Pulmonary artery endothelial cell (primary cell): Measurements from ENCODE around the gene BAG1. TPM values are rescaled to one million over a fixed set of nuclear protein-coding genes. Genes with fewer than 3 reads are reported as not detected.

Experiments
- DNase-seq: peaks from one replicate; pipeline ENCODE4 v3.0.0-alpha.2; 2011; ENCODE audit warnings: low read depth, low spot score
- total RNA-seq: library from RNA; depleted of rRNA; stranded (reverse); fragments of >200 nt; gene quantifications from 2 replicates; pipeline ENCODE4 v1.2.3, GENCODE V29; 2014

BAG1 gene
- total RNA-seq, 1 donor from 2014 or later, result 45.1 TPM

DNA sequence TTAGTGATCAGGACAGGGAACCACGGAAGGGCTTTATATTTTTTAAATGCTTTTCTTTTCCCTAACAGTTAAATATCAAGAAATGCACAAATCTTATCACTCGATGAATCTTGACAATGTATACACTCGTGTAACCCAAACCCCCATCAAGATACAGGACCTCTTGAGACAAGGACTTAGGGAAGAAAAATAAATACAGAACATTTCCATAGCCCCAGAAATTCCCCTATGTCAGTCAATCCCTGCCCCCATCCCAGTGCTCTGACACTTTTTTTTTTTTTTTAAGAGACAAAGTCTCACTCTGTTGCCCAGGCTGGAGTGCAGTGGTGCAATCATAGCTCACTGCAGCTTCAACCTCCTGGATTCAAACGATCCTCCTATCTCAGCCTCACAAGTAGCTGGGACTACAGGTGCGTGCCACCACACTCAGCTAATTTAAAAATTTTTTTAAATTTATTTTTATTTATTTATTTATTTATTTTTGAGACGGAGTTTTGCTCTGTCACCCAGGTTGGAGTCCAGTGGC lies 21.8 kb downstream of the BAG1 start:
- DNase-seq, result no peak

DNA sequence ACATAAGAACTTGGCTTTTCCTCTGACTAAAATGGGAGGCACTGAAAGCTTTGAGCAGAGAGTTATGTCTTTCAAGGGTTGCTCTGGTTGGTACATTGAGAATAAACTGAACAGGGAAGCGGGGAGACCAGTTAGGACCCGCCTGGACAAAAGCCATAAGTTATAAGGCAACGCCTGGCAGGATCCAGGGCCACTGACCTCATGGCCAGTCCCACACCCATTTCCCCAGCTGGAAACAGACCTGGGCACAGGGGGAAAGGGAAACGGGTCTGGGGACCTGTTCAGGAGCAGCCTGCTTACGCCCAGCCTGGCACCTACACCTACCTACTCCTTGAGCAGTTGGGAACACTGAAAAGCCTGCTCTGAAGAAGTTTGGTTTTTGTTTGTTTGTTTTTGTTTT lies 23.2 kb downstream of the BAG1 start:
- no peak for DNase-seq

DNA sequence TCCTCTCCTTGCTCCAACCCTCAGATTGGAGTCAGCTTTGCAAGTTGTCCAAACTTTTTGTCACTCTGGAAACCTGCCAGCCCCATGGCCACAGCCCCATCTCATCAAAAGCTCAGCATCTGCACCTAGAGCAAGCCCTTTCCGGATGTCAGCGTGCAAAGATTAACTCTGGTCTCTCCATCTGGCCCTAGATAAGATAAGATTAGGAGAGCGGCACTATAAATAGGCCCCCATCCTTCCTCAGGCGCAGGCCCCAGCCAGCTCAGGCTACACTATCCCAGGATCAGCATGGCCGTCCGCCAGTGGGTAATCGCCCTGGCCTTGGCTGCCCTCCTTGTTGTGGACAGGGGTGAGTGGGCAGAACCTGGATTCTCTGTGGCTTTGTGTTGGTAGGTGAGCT lies 24.6 kb downstream of the BAG1 start, which contains the start of gene SPINK4:
Gene SPINK4 (plus strand): TSS at position 247 of the 400 bp plus-strand sequence. CDS start 42 bp downstream, at position 289.
- no peak for DNase-seq

DNA sequence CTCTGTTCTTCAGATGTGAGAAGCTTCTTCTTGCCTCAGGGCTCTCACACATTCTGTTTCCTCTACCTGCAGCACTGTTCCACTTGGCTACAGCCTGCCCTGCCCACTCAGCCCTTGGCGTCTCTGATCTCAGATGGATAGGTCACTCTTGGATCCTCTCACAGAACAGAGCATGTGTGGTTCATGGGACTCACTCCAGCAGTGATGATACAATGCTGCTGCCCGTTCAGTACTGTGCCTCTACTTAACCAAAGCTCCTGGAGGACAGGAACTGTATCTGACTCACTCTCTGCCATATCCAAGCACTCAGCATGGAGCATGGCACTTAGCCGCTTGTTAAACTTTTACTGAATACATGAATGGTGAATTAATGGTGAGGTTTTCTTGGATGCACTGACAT lies 27.9 kb downstream of the BAG1 start:
- DNase-seq, result no peak

DNA sequence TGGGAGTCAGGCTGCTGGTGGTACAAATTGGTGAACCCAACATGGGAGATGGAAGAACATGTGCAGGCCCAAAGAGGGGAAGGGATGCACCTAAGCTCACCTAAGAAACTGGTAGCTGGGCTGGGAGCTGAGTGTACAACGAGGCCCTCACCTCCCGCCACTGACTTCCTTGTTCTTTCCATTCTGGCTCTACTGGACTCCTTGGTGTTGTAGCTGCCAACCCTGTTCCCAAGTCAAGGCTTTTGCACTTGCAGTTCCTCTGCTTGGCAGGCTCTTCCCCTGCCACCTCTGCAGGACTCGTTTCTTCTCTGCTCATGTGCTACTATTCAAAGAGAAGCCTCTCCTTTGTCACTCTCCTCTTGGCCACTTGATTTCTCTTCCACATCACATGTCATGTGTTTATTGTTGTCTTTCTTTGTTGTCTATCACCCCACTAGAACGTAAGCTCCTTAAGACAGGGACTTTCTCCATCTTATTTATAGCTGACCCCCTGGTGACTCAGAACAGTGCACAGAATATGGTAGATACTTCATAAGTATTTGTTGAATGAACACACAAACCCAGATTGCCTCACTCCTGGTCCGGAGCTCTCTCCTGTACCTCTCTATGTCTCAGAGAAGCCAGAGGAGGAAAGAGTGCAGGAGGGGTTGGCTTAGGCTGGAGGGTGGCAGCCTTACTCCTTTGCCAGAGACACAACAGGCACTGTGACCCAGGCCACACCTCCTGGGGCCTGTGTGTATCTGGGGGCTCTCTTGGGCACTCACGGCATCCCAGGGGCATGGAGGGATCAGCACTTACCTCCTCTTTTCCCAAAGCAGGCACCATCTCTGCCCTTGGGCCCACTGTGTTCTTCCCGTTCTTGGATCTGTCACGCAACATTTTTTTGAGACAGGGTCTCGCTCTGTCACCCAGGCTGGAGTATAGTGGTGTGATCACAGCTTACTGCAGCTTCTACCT lies 29.7 kb downstream of the BAG1 start:
- no peak for DNase-seq

DNA sequence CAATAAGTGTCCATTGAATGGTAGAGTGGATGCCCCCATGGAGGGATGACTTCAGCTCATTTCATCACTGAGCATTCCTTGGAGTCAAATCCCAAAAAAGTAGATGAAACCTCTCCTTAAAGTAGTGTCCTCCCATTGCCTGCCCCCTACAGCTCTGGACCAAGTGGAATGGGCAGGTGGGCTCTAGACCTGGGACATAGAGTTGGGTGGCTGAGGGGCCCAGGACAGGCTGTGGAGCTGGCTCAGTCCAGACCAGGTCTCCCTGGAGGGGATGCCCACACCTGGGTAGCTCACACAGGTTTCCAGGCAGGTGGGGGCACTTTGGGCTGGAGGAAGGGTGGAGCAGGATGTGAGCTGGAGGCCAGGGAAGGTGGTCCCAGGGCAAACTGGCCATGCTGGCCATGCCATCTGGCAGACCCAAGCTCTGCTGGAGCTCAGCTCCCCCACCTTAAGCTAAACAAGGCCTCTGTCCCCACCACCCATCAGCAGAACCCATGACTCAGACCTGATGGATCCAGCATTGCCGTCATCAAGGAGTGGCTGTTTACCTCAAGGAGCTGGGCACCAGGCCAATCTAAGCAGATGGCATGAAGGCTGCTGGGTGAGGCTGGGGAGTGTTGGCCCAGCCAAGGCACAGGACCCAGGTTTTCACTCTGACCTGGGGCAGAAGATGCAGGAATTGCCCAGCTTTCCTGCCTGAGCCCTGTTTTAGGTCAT lies 30.7 kb downstream of the BAG1 start:
- DNase-seq, result no peak

DNA sequence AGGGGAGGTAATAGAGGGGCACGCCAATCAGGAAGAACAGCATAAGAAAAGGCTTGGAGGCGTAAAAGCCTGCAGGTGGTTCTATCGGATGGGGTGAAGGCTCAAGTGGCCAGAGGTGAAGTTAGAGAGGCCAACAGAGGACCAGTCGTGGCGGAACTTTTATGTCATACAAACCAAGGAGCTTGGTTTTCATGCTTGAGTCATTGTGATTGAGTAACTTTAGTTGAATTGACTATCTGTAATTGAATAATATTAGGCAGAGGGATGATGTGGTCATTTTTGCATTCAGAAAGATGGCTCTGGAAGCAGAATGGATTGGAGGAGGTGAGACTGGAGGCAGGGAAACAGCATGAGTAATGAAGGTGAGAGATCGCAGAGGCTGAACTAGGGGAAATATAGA lies 31.7 kb downstream of the BAG1 start:
- no peak for DNase-seq

DNA sequence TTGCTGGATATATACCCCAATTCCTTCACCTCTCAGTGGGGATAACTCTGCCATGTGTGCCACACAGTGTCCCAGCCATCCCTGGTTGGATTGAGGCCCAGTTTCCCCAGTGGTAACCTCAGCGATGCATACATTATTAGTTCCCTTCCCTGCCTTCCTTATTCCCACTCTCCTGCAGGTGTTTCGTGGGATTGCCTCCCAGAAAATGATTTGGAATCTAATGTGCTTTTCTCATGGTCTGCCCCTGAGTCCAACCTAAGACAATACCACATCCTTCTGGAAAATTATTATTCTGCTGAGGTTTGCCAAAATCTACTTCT lies 32.9 kb downstream of the BAG1 start:
- no peak for DNase-seq

DNA sequence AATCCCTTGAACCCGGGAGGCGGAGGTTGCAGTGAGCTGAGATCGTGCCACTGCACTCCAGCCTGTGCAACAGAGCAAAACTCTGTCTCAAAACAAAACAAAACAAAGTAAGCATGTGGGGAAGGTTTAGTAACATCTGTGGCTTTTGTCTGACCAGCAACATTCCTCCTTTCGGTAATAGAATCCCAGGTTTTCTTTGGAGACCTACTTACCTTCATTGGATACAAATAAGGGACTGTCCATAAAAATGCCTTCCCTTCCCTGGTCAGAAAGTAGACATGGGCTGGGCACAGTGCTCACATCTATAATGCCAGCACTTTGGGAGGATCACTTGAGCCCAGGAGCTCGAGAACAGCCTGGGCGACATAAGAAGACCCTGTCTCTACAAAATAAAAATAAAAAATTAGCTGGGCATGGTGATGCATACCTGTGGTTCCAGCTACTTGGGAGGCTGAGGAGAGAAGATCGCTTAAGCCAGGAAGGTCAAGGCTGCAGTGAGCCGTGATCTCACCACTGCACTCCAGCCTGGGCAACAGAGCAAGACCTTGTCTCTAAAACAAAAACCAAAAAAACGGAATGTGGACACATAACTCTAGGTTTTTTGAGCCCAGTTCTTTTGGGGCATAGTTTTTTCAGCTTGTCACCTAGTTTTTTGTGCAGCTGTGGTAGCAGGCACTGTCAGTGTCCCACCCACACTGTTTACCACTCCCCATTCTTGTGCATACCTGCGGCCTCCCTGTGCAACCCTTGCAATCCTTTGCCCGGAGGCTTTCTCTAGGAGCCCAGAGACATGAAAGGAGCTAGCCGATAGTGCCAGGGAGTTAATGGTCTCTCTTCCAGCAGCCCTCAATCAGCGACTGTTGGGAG lies 33.5 kb downstream of the BAG1 start:
- no peak for DNase-seq

DNA sequence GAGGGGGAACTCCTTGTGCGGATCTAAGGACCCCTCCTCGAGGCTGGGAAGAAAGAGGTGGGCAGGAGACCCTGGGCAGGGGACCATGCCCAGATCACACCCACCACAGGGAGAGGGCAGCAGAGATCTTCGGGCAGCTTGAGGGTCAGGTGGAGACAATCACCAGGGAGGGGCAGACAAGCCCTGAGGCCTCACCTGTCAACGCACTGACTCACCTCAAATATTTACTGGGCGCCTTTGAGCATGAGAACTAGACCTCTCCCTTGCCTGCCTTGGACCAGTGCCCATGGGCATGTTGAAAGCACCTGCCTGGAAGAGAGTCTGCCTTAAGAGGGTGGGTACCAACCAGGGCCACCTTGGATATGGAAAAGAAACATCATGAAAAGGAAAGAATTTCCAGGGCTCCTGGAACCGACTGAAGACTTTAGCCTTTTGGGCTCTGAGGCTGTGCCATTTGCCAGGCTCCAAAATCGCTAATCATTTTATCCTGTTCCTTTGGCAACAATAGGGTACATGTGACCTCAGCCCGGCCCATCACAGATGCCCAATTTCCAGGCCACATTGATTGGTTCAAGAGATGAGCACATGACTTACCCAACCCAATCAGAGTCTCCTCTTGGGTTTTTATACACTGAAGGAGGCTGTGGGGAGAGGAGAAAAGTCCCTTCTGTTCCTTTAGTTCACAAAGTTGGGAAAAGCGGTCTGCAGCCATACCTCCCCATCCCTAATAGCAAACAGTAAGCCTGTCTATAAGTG lies 35.0 kb downstream of the BAG1 start:
- DNase-seq, result no peak

DNA sequence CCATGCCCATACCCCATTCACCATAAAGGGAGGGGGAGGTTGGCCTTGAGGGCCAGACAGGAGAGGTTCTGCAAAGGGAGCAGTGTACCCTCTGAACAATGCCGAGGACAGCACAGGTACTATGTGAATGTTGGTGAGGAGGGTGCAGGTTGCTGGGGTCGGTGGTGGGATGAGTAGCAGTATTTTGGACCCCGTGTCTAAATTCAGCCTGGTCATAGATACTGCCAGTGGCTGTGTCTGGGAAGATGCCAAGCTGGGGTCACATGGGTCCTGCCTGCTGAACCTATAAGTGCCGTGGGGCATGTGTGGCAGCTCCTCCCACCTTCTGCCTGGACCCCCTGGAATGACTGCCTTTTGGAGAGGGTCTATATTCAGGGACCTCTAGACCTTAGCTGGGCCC lies 35.9 kb downstream of the BAG1 start:
- DNase-seq, result no peak

DNA sequence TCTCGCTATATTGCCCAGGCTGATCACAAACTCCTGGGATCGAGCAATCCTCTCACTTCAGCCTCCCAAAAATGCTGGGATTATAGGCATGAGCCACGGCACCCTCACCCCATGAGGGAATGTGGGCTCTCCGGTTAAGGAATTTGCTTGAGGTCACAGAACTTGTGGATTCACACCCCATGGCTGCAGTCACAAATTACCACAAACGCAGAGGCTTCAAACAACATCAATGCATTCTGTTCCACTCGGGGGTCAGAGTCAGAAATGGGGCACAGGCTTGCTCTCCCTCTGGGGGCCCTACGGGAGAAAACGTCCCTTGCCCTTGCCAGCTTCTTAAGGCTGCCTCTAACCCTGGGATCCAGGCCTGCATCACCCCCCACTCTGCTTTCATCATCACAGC lies 36.8 kb downstream of the BAG1 start:
- DNase-seq, result no peak

DNA sequence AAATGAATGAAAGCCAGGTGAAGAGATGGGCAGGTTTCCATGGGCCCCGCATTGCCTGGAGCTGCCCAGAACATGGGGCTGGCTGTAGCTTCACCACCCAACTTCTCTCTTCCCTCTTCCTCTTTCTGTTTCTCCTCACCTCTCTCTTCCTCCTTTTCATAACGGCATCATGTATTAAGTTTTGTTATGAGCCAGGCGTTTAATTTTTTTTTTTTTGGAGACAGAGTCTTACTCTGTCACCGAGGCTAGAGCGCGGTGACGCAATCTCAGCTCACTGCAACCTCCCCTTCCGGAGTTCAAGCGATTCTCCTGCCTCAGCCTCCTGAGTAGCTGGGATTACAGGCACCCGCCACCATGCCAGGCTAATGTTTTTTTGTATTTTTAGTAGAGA lies 37.5 kb downstream of the BAG1 start:
- no peak for DNase-seq

DNA sequence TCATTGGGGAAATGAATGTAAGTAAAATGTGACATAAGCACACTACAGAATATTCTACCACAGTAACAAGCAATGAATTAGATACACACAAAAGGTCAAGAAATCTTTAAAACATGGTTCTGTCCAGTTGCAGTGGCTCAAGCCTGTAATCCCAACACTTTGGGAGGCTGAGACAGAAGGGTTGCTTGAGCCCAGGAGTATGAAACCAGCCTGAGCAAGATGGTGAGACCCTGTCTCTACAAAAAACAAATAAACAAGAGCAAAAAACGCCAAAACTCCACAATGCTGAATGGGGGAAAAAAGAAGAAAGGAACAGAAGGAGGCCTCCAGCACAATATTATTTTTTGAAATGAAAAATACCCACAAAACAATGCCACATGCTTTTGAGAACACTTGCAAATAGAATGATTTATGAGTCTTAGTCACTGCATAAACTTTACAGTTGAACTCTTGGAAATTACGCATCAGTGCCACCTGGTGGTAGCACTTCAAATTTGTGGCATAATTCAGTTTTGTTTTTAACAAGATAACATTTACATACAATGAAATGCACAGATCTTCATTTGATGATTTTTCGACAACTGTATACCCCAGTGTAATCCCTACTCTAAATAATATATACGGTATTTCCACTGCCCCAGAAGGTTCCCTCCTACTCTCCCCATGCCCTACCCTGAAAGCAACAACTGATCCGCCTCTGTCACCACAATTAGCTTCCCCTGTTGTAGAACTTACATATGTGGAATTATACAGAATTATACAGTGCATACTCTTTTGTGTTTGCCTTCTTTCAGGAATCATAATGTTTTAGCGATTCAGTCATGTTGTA lies 39.0 kb downstream of the BAG1 start:
- DNase-seq, result peak; percentile 46

DNA sequence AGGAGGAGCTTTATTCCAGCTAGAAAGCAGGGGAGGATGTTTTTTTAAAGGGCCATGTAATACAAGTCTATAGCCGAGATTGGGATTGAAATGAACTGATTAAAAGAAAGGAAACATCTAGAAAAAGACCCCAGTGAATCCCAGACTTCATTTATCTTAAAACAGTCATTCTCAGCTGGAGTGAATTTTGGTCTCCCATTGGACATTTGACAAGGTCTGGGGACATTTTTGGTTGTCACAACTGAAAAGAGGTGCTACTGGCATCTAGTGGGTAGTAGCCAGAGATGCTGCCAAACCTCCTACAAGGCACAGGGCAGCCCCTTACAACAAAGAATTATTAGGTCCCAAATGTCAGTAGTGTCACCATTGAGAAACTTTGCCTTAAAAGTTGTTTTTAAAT lies 40.8 kb downstream of the BAG1 start:
- DNase-seq, result no peak

DNA sequence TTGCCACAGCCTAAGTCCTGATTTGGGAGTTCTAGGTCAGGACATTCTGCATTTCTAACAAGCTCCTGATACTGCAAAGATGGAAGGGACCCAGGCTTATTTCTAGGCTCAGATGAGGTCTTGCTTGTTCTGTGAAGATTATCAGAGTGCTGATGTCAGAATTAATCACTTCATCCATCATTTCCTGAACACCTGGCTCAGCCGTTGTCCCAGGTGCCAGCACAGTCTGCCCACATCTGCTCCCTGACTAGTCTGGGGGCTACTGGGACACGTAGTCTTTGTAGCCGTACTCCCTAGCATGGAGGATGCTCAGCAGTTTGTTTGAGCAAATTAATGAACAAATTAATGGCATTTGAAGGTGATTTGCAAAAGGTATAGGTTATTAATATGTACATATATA lies 42.5 kb downstream of the BAG1 start:
- no peak for DNase-seq

DNA sequence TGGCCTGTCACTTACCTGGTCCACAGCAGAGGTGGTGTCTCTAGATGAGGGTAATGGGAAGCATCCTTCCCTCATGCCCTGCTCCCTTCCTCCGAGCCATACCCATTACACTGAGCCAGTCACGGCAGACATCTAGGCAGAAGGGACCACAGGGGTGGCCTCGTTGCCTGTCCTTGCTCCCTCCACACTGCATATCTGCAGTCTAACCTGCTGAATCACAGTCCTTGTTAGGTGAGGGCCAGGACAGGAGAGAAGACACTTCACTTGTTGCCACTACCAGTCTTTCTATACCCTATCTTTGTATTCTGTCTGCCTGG lies 43.0 kb downstream of the BAG1 start:
- DNase-seq, result no peak

DNA sequence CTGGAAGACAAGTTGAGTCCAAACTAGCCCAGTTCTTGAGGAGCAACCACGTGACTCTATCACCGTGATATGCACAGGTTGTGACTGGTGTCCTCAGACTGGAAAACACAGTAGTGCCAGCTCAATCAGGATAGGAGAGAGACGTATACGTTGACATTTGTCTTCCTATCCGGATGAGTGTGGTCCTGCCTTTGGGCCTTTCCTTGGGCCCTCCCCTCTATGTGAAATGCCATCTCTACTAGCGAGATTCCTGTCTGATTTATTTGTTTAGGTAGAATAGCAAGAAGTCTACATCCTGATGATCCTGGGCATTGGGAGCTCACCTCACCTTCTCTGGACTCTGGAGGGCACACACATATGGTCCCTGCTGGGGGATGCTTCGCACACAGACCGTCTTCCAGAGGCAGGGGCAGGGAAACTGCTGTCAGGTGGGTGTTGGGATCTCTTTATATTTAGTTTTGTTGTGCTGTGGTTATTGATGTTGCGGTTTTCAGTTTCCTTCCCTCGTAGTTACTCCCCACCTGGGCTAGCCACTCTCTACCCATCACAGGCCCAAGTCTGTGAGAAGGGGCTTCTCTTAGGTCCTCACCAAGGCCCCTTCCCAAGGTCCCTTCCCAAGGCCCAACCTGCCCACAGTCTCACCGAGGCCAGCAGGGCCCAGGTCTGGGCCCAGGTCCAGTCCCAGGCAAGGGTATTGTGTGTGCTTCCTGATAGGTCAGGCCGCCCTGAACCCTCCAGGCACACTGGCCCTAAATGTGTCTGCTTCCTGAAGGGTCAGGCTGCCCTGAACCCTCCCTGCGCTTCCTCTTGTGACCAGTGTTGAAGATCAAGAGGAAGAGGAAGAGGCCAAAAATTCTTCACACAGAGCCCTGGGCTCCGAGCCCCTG lies 43.6 kb downstream of the BAG1 start:
- no peak for DNase-seq
